Endothelial cell of umbilical vein (primary cell): ENCODE measurements around the gene ASCL3. TPM values are rescaled to one million over a fixed set of nuclear protein-coding genes. Genes with fewer than 3 reads are reported as not detected.

Experiments used
- BruUV-seq: library from RNA; stranded (reverse); fragments of 400-500 nt; replicated peaks from 2 replicates; lab custom pipeline; 2021; lab: Mats Ljungman, UMichigan
- CTCF ChIA-PET: fragments of 300-600, 350-600 bp; sonication (Branson Sonifier 250); formaldehyde crosslinking; loops from one replicate; lab custom pipeline; 2021; ENCODE audit warnings: antibody characterized with exemption, inconsistent platforms; lab: Charles Lee
- POLR2A ChIA-PET: fragments of 300-600, 350-600 bp; sonication (Branson Sonifier 250); formaldehyde crosslinking; loops from one replicate; lab custom pipeline; 2021; ENCODE audit warnings: antibody characterized with exemption, inconsistent platforms; lab: Charles Lee
- DNase-seq: peaks from one replicate; pipeline ENCODE4 v3.0.0-alpha.2; 2011; ENCODE audit warnings: low read depth, low spot score
- FAIRE-seq: peaks from 2 replicates; lab custom pipeline; 2011; peaks lifted over from hg19 to GRCh38; lab: Jason Lieb, UNC
- H2AFZ ChIP-seq: 2 replicates; pipeline ENCODE4 v1.6.0; 2012; ENCODE audit warnings: low read depth, low read length, control low read depth, inconsistent platforms
- H3K27ac ChIP-seq: 2 replicates; pipeline ENCODE4 v1.5.1; 2011; ENCODE audit warnings: low read depth, mild to moderate bottlenecking, control low read depth, low read length, moderate library complexity; ENCODE audit not compliant: insufficient read depth
- H3K27me3 ChIP-seq, 2 experiments: 2 replicates each; pipeline versions ENCODE4 v1.6.0 to v1.6.1; 2011; ENCODE audit warnings: low read length in 2 of 2, mixed read lengths in 1 of 2; ENCODE audit not compliant: control insufficient read depth in 2 of 2, insufficient read depth in 2 of 2
- H3K36me3 ChIP-seq, 2 experiments: 2 replicates in 1 of 2; 3 replicates in 1 of 2; pipeline ENCODE4 v1.5.1; 2011; ENCODE audit warnings: low read length in 2 of 2, mild to moderate bottlenecking in 1 of 2, moderate library complexity in 1 of 2; ENCODE audit not compliant: control insufficient read depth in 2 of 2, insufficient read depth in 2 of 2; ENCODE audit errors: extremely low read depth in 1 of 2
- H3K4me1 ChIP-seq: 3 replicates; pipeline ENCODE4 v1.5.1; 2011; ENCODE audit warnings: mild to moderate bottlenecking, low read length; ENCODE audit not compliant: control insufficient read depth, insufficient read depth; ENCODE audit errors: extremely low read depth
- H3K4me2 ChIP-seq: 2 replicates; pipeline ENCODE4 v1.6.1; 2011; ENCODE audit warnings: low read length, control low read depth, mixed read lengths; ENCODE audit not compliant: insufficient read depth
- H3K4me3 ChIP-seq, 3 experiments: fragments of 200-600 bp in 1 of 3; sonication (generic), shearing (Covaris generic) in 1 of 3; replicated peaks in 1 of 3; 2 replicates each; pipeline ENCODE4 v1.5.1; 2011 to 2016; ENCODE audit warnings: control low read depth in 3 of 3, low read length in 3 of 3, mild to moderate bottlenecking in 2 of 3, inconsistent platforms in 1 of 3, low read depth in 1 of 3, moderate library complexity in 1 of 3; ENCODE audit not compliant: insufficient read depth in 1 of 3
- H3K79me2 ChIP-seq: 2 replicates; pipeline ENCODE4 v1.6.0; 2012; ENCODE audit warnings: low read length, inconsistent platforms; ENCODE audit not compliant: control insufficient read depth, insufficient read depth
- H3K9ac ChIP-seq: replicated peaks from 2 replicates; pipeline ENCODE3; 2011; ENCODE audit warnings: low read length, control low read depth; ENCODE audit not compliant: insufficient read depth; ENCODE audit errors: extremely low read depth
- H3K9me1 ChIP-seq: replicated peaks from 3 replicates; pipeline ENCODE4 v1.6.0; 2011; ENCODE audit warnings: mild to moderate bottlenecking, low read length; ENCODE audit not compliant: control insufficient read depth, insufficient read depth; ENCODE audit errors: extremely low read depth
- H3K9me3 ChIP-seq: replicated peaks from 2 replicates; pipeline ENCODE4 v1.5.1; 2012; ENCODE audit warnings: low read length, inconsistent platforms; ENCODE audit not compliant: control insufficient read depth, insufficient read depth
- H4K20me1 ChIP-seq: replicated peaks from 2 replicates; pipeline ENCODE3; 2011; ENCODE audit warnings: mild to moderate bottlenecking, low read length; ENCODE audit not compliant: control insufficient read depth, insufficient read depth; ENCODE audit errors: extremely low read depth
- FOS ChIP-seq: IDR thresholded peaks from 2 replicates; pipeline ENCODE4 v1.6.1; 2011; ENCODE audit warnings: mild to moderate bottlenecking, low read length, moderate library complexity, borderline replicate concordance; ENCODE audit not compliant: insufficient read depth
- JUN ChIP-seq: IDR thresholded peaks from 2 replicates; pipeline ENCODE4 v1.6.1; 2011; ENCODE audit warnings: borderline replicate concordance, low read depth; ENCODE audit not compliant: insufficient read length, insufficient read depth
- MYC ChIP-seq: IDR thresholded peaks from one replicate; pipeline ENCODE4 v1.6.1; 2011; ENCODE audit warnings: mild to moderate bottlenecking, low read depth, low read length
- POLR2A ChIP-seq: IDR thresholded peaks from 2 replicates; pipeline ENCODE4 v1.6.1; 2012; ENCODE audit warnings: low read depth, mild to moderate bottlenecking, control low read depth, low read length
- POLR2AphosphoS5 ChIP-seq: IDR thresholded peaks from 2 replicates; pipeline ENCODE4 v1.6.1; 2012; ENCODE audit warnings: low read depth, mild to moderate bottlenecking, control low read depth, low read length, moderate library complexity; ENCODE audit not compliant: insufficient read depth
- dilution Hi-C: fragments of 300-500 bp; cut with MboI; formaldehyde crosslinking; loops from one replicate; pipeline ENCODE4 v1.15.0; 2019; ENCODE audit warnings: low sequenced_read_pairs; ENCODE audit not compliant: extremely low pct_ligation_motif_present
- intact Hi-C: fragments of 100-400 bp; cut with micrococcal nuclease; formaldehyde crosslinking; loops from one replicate; pipeline ENCODE4 v1.10.0; 2022
- polyA plus RNA-seq, 4 experiments: library from polyadenylated mRNA; depleted of rRNA in 3 of 4; stranded (reverse) in 3 of 4; unstranded in 1 of 4; fragments of >200 nt; gene quantifications; 2 replicates each; pipeline versions ENCODE4 v1.2.1 to v1.2.3, GENCODE V29; 2011 to 2012; ENCODE audit warnings: missing spikeins in 1 of 4
- total RNA-seq: library from RNA; stranded (reverse); gene quantifications from 2 replicates; pipeline ENCODE4 v1.2.3, GENCODE V29; 2021
- TF ChIP-seq, protein P1 (sequence below): IDR thresholded peaks from 2 replicates; pipeline ENCODE4 v1.6.1; 2011; ENCODE audit not compliant: insufficient read depth, insufficient read length

Gene ASCL3
- total and polyA plus RNA-seq, 2 donors (not counting 3 experiments of a cell fraction or from before 2014, with no cell fraction given), result not detected

- H3K9me3 ChIP-seq, result no peaks in the 10 kb centered on the region
- H3K27me3 ChIP-seq, result no peaks in the 10 kb centered on the region
- H3K9me1 ChIP-seq, result no peaks in the 10 kb centered on the region
- intact Hi-C loops, result loop anchor here (1.0 to 5.0 kb wide), 4 partner anchors 54 to 543 kb away; partner anchors contain the start of genes AKIP1, RPL27A and TRIM66
- H3K36me3 ChIP-seq, result no peaks in the 10 kb centered on the region
- DNase-seq, result peak; percentile 83
- peaks cover 22% of the 10 kb centered on the region for H3K79me2 ChIP-seq
- H3K4me3 ChIP-seq, result peak within 1 kb of the TSS; percentile 71 to 91 (median 81)
- H3K4me2 ChIP-seq, result peak within 1 kb of the TSS; percentile 94
- ChIA-PET CTCF (interaction anchor here (1.0 to 2.7 kb wide), 6 partner anchors 18 to 542 kb away, joined by 3 to 25 read pairs (median 4); no protein-coding TSS in a partner anchor), POLR2A (interaction anchor here (0.6 kb wide), 1 partner anchor 753 kb away, joined by 5 read pairs; no protein-coding TSS in a partner anchor)
- dilution Hi-C loops, result no loop called here
- peak within 1 kb of the TSS; percentile 88 for H3K27ac ChIP-seq
- H3K9ac ChIP-seq, result peak within 1 kb of the TSS; percentile 96
- H3K4me1 ChIP-seq, result peaks cover 15% of the 10 kb centered on the region
- TF ChIP-seq POLR2AphosphoS5 (peak; percentile 83), JUN (no peak), FOS (peak; percentile 12), POLR2A (peak; percentile 96), MYC (no peak)
- TF ChIP-seq, protein P1, sequence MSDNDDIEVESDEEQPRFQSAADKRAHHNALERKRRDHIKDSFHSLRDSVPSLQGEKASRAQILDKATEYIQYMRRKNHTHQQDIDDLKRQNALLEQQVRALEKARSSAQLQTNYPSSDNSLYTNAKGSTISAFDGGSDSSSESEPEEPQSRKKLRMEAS, result peak; percentile 60
- H4K20me1 ChIP-seq, result no peaks in the 10 kb centered on the region
- BruUV-seq, result TSS peak; percentile 72
- FAIRE-seq, result peak; percentile 87
- peak within 1 kb of the TSS; percentile 96 for H2AFZ ChIP-seq
Observed at GRCh38 chr11:8964324-8965320, 21.8 kb upstream of the ASCL3 start, which contains the start of gene TMEM9B. Gene TMEM9B, minus strand, starts transcription at chr11:8964442. Its CDS starts 129 bp downstream, at chr11:8964313.
